K562 (cell line): ENCODE results near the gene ADRB1. TPM values are rescaled to one million over a fixed set of nuclear protein-coding genes. Genes with fewer than 3 reads are reported as not detected.

Source experiments
- ATAC-seq: fragments of 200-7000 bp; cut with Tn5 transposase; 3 replicates; pipeline ENCODE4 v1.9.1; 2020; ENCODE audit warnings: moderate library complexity
- BruUV-seq: library from RNA; stranded (reverse); fragments of 400-500 nt; replicated peaks from 2 replicates; lab custom pipeline; 2021; lab: Mats Ljungman, UMichigan
- CTCF ChIA-PET: fragments of 300-600 bp; formaldehyde crosslinking; extraction: SDS; loops from one replicate; lab custom pipeline; 2021; ENCODE audit warnings: low intra/inter-chr PET ratio; lab: Yijun Ruan, JAX
- POLR2A ChIA-PET: fragments of 300-600, 350-650 bp; sonication (Branson Sonifier 250); formaldehyde crosslinking; extraction: SDS; loops from one replicate; lab custom pipeline; 2021; ENCODE audit warnings: antibody characterized with exemption, inconsistent platforms; lab: Yijun Ruan, JAX
- DNase-seq, 4 experiments: peaks; one replicate each; pipeline versions ENCODE4 v3.0.0 to v3.0.0-alpha.2; 2011 to 2018; ENCODE audit warnings: low spot score in 3 of 4, mixed read lengths in 3 of 4; ENCODE audit errors: extremely low read depth in 1 of 4
- FAIRE-seq: peaks from 2 replicates; lab custom pipeline; 2011; peaks lifted over from hg19 to GRCh38; lab: Jason Lieb, UNC
- H2AFZ ChIP-seq: 2 replicates; pipeline ENCODE4 v1.6.0; 2011; ENCODE audit warnings: low read depth, low read length, control low read depth, inconsistent platforms
- H3K27ac ChIP-seq: fragments of 200-600 bp; 3 replicates; pipeline ENCODE4 v1.8.0; 2011; ENCODE audit warnings: low read depth, mild to moderate bottlenecking, control low read depth, inconsistent platforms, low read length, moderate library complexity, mixed read lengths; ENCODE audit errors: extremely low read depth
- H3K27me3 ChIP-seq, 2 experiments: fragments of 300-600 bp in 1 of 2; 2 replicates in 1 of 2; 3 replicates in 1 of 2; pipeline versions ENCODE4 v1.6.0 to v1.8.0; 2011; ENCODE audit warnings: inconsistent platforms in 2 of 2, low read length in 2 of 2, mild to moderate bottlenecking in 1 of 2, mixed read lengths in 1 of 2, moderate library complexity in 1 of 2; ENCODE audit not compliant: control insufficient read depth in 2 of 2, insufficient read depth in 2 of 2
- H3K36me3 ChIP-seq: fragments of 300-600 bp; 3 replicates; pipeline ENCODE4 v1.8.0; 2011; ENCODE audit warnings: mild to moderate bottlenecking, low read length, inconsistent platforms; ENCODE audit not compliant: control insufficient read depth, insufficient read depth
- H3K4me1 ChIP-seq, 2 experiments: fragments of 200-600 bp in 1 of 2; replicated peaks in 1 of 2; 2 replicates in 1 of 2; 3 replicates in 1 of 2; pipeline versions ENCODE4 v1.5.1 to v1.8.0; 2011; ENCODE audit warnings: inconsistent platforms in 2 of 2, low read length in 2 of 2, mild to moderate bottlenecking in 1 of 2, mixed read lengths in 1 of 2, moderate library complexity in 1 of 2; ENCODE audit not compliant: control insufficient read depth in 2 of 2, insufficient read depth in 2 of 2
- H3K4me2 ChIP-seq: 2 replicates; pipeline ENCODE4 v1.6.1; 2011; ENCODE audit warnings: low read length, control low read depth, inconsistent platforms, mixed read lengths; ENCODE audit not compliant: insufficient read depth
- H3K4me3 ChIP-seq: fragments of 200-600 bp; sonication (generic), shearing (Covaris generic); 2 replicates; pipeline ENCODE4 v1.5.1; 2016; ENCODE audit warnings: control low read depth, inconsistent platforms
- H3K79me2 ChIP-seq: fragments of 200-600 bp; 3 replicates; pipeline ENCODE4 v1.8.0; 2011; ENCODE audit warnings: low read length, inconsistent platforms; ENCODE audit not compliant: control insufficient read depth, insufficient read depth
- H3K9ac ChIP-seq, 2 experiments: 2 replicates each; pipeline versions ENCODE4 v1.6.0 to v1.6.1; 2011; ENCODE audit warnings: low read depth in 2 of 2, low read length in 2 of 2, control low read depth in 1 of 2, inconsistent platforms in 1 of 2, mild to moderate bottlenecking in 1 of 2, mixed read lengths in 1 of 2; ENCODE audit not compliant: insufficient read depth in 1 of 2
- H3K9me1 ChIP-seq: one replicate; pipeline ENCODE4 v1.6.0; 2011; ENCODE audit warnings: inconsistent platforms, mild to moderate bottlenecking, low read length, moderate library complexity; ENCODE audit not compliant: control insufficient read depth, insufficient read depth
- H3K9me3 ChIP-seq: replicated peaks from 2 replicates; pipeline ENCODE4 v1.5.1; 2011; ENCODE audit warnings: low read depth, low read length, inconsistent platforms; ENCODE audit not compliant: control insufficient read depth, insufficient read depth
- H4K20me1 ChIP-seq: replicated peaks from 2 replicates; pipeline ENCODE4 v1.6.1; 2011; ENCODE audit warnings: low read length, inconsistent platforms, mixed read lengths; ENCODE audit not compliant: control insufficient read depth, insufficient read depth
- ADNP ChIP-seq: fragments of 200-800 bp; sonication (Bioruptor generic); IDR thresholded peaks from 2 replicates; pipeline ENCODE4 v1.6.1; 2016; ENCODE audit warnings: missing genetic modification characterization, missing compliant biosample characterization
- BRF1 ChIP-seq: IDR thresholded peaks from 3 replicates; pipeline ENCODE4 v1.6.1; 2011; ENCODE audit warnings: borderline replicate concordance, mild to moderate bottlenecking; ENCODE audit not compliant: insufficient read length; ENCODE audit errors: extremely low read depth
- COPS2 ChIP-seq: fragments of 450-650 bp; conservative IDR thresholded peaks from 2 replicates; pipeline ENCODE4 v1.6.1; 2016; ENCODE audit warnings: mild to moderate bottlenecking, moderate library complexity
- E2F3 ChIP-seq: fragments of 250-450 bp; sonication (Bioruptor Pico); IDR thresholded peaks from 2 replicates; pipeline ENCODE4 v1.4.0; 2020; ENCODE audit warnings: mild to moderate bottlenecking
- EGR1 ChIP-seq: fragments of 450-650 bp; conservative IDR thresholded peaks from 2 replicates; pipeline ENCODE4 v1.6.1; 2017; ENCODE audit warnings: mild to moderate bottlenecking
- FOXJ3 ChIP-seq: sonication (generic); formaldehyde crosslinking; IDR thresholded peaks from 2 replicates; pipeline ENCODE4 v1.4.0; 2020; ENCODE audit warnings: mild to moderate bottlenecking, missing genetic modification reagents
- HDAC2 ChIP-seq: fragments of 450-650 bp; IDR thresholded peaks from 2 replicates; pipeline ENCODE4 v1.6.1; 2016; ENCODE audit warnings: mild to moderate bottlenecking
- HNRNPL ChIP-seq: fragments of 200-400 bp; formaldehyde crosslinking; IDR thresholded peaks from 2 replicates; pipeline ENCODE4 v1.6.1; 2017; ENCODE audit warnings: low read depth, mild to moderate bottlenecking, low read length
- NCOA6 ChIP-seq: fragments of 450-650 bp; IDR thresholded peaks from 2 replicates; pipeline ENCODE4 v1.6.1; 2017; ENCODE audit warnings: mild to moderate bottlenecking
- PTRF ChIP-seq: fragments of 450-650 bp; IDR thresholded peaks from 2 replicates; pipeline ENCODE4 v1.6.1; 2016; ENCODE audit warnings: mild to moderate bottlenecking, missing genetic modification characterization, missing compliant biosample characterization
- PTTG1 ChIP-seq: fragments of 450-650 bp; IDR thresholded peaks from 2 replicates; pipeline ENCODE4 v1.6.1; 2016; ENCODE audit warnings: low read depth, mild to moderate bottlenecking, missing genetic modification characterization, missing compliant biosample characterization
- ZFPM2 ChIP-seq: fragments of 250-450 bp; sonication (Bioruptor Pico); IDR thresholded peaks from 2 replicates; pipeline ENCODE4 v1.5.1; 2022; ENCODE audit warnings: mild to moderate bottlenecking
- ZNF232 ChIP-seq: sonication (generic); formaldehyde crosslinking; IDR thresholded peaks from 2 replicates; pipeline ENCODE4 v1.8.0; 2022; ENCODE audit warnings: mild to moderate bottlenecking, missing genetic modification reagents
- ZNF347 ChIP-seq: fragments of 450-650 bp; formaldehyde crosslinking; IDR thresholded peaks from 2 replicates; pipeline ENCODE4 v1.4.0; 2020; ENCODE audit warnings: low read depth, mild to moderate bottlenecking, moderate library complexity
- WGBS: fragments of 100-300 bp; shearing (Covaris generic); methylation state at CpG from one replicate; pipeline ENCODE4 v1.1.6; 2016; ENCODE audit warnings: low coverage, mixed read lengths; ENCODE audit not compliant: insufficient coverage; ENCODE audit errors: missing lambda C conversion rate; 5-methylcytosine and 5-hydroxymethylcytosine counted together
- in situ Hi-C: fragments of 300-500 bp; cut with MboI; formaldehyde crosslinking; loops from 4 replicates; pipeline ENCODE4 v1.15.0; 2018; ENCODE audit warnings: inconsistent platforms, mixed read lengths
- intact Hi-C: fragments of 100-400 bp; cut with micrococcal nuclease; formaldehyde crosslinking; loops from 2 replicates; pipeline ENCODE4 v1.14.2; 2022
- polyA plus RNA-seq, 8 experiments: library from polyadenylated mRNA; depleted of rRNA in 4 of 8; stranded (reverse) in 5 of 8; unstranded in 3 of 8; fragments of >200 nt; fragmentation: Nextera tagmentation in 2 of 8; fragmentation: Illumina TruSeq in 1 of 8; extraction: Ambion mirVana in 2 of 8; extraction: Trizol in 1 of 8; gene quantifications; 2 replicates each; pipeline versions ENCODE4 v1.2.1 to v1.2.3, GENCODE V29; 2011 to 2014; ENCODE audit warnings: inconsistent platforms in 1 of 8, missing spikeins in 1 of 8
- total RNA-seq, 7 experiments: library from RNA; depleted of rRNA in 6 of 7; stranded (reverse); fragments of >200 nt in 6 of 7; fragmentation: Illumina TruSeq in 2 of 7; extraction: Trizol in 2 of 7; gene quantifications; 2 replicates each; pipeline versions ENCODE4 v1.2.1 to v1.2.3, GENCODE V29; 2011 to 2021; ENCODE audit warnings: low replicate concordance in 1 of 7
- TF ChIP-seq, protein P1 (sequence below): sonication (generic); formaldehyde crosslinking; IDR thresholded peaks from 2 replicates; pipeline ENCODE4 v1.8.0; 2023; ENCODE audit warnings: mild to moderate bottlenecking, missing genetic modification reagents
- TF ChIP-seq, protein P2 (sequence below): fragments of 450-650 bp; IDR thresholded peaks from 2 replicates; pipeline ENCODE4 v1.6.1; 2017; ENCODE audit warnings: mild to moderate bottlenecking, moderate library complexity

Gene ADRB1
- total and polyA plus RNA-seq, 9 of the 15 experiments (the other 6 are each of a cell fraction or from before 2014, with no cell fraction given) = 0.07 to 0.11 (median 0.09) TPM; not detected in 6

DNA sequence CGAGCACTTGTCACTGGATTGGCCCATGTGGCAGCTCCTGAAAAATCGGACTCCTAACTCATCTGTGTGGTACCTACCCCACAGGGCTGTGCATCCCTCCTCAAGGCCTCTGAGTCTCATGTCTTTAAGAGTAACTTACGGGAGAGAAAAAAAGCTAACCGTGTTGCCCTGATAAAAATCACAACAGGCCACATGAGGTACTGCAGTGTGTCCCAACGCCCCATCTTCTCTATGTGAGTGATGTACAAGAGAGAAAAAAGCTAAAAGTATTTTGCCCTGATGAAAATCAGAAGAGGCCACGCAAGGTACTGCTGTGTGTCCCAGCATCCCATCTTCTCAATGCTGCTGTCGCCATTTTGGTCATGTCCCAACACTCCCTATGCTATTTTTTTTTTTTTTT, 41.2 kb upstream of the ADRB1 start:
- POLR2A ChIA-PET = no interaction called here
- H3K79me2 ChIP-seq = no peaks in the 10 kb centered on the region
- H3K9ac ChIP-seq = no peak overlapping the region
- no peak for TF ChIP-seq COPS2
- TF ChIP-seq HDAC2 = no peak
- TF ChIP-seq HNRNPL = no peak
- no peak for TF ChIP-seq ZNF347 (CRISPR knock-in tag)
- no peak for TF ChIP-seq PTRF (tag)
- TF ChIP-seq, protein P1, sequence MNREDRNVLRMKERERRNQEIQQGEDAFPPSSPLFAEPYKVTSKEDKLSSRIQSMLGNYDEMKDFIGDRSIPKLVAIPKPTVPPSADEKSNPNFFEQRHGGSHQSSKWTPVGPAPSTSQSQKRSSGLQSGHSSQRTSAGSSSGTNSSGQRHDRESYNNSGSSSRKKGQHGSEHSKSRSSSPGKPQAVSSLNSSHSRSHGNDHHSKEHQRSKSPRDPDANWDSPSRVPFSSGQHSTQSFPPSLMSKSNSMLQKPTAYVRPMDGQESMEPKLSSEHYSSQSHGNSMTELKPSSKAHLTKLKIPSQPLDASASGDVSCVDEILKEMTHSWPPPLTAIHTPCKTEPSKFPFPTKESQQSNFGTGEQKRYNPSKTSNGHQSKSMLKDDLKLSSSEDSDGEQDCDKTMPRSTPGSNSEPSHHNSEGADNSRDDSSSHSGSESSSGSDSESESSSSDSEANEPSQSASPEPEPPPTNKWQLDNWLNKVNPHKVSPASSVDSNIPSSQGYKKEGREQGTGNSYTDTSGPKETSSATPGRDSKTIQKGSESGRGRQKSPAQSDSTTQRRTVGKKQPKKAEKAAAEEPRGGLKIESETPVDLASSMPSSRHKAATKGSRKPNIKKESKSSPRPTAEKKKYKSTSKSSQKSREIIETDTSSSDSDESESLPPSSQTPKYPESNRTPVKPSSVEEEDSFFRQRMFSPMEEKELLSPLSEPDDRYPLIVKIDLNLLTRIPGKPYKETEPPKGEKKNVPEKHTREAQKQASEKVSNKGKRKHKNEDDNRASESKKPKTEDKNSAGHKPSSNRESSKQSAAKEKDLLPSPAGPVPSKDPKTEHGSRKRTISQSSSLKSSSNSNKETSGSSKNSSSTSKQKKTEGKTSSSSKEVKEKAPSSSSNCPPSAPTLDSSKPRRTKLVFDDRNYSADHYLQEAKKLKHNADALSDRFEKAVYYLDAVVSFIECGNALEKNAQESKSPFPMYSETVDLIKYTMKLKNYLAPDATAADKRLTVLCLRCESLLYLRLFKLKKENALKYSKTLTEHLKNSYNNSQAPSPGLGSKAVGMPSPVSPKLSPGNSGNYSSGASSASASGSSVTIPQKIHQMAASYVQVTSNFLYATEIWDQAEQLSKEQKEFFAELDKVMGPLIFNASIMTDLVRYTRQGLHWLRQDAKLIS (CRISPR knock-in tag) = no peak
- TF ChIP-seq EGR1 = no peak
- no peak for TF ChIP-seq NCOA6
- no peak for TF ChIP-seq BRF1
- TF ChIP-seq ZNF232 (CRISPR knock-in tag) = no peak
- TF ChIP-seq FOXJ3 (CRISPR knock-in tag) = no peak
- no peak for TF ChIP-seq ZFPM2 (CRISPR knock-in tag)
- TF ChIP-seq, protein P2, sequence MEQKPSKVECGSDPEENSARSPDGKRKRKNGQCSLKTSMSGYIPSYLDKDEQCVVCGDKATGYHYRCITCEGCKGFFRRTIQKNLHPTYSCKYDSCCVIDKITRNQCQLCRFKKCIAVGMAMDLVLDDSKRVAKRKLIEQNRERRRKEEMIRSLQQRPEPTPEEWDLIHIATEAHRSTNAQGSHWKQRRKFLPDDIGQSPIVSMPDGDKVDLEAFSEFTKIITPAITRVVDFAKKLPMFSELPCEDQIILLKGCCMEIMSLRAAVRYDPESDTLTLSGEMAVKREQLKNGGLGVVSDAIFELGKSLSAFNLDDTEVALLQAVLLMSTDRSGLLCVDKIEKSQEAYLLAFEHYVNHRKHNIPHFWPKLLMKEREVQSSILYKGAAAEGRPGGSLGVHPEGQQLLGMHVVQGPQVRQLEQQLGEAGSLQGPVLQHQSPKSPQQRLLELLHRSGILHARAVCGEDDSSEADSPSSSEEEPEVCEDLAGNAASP = no peak
- TF ChIP-seq ADNP (tag) = no peak
- TF ChIP-seq PTTG1 (tag) = no peak
- no peak for TF ChIP-seq E2F3
- TF ChIP-seq, all 486 proteins: peak for 0
- Histone ChIP-seq H3K4me1 (no peaks in the 10 kb centered on the region), H3K9me1 (no peaks in the 10 kb centered on the region), H3K36me3 (no peaks in the 10 kb centered on the region), H3K4me2 (no peak overlapping the region), H3K27me3 (peaks cover 0 to 7% of the 10 kb centered on the region in 2 experiments; a peak in 2 of 5 replicates), H2AFZ (no peak overlapping the region), H3K9me3 (no peaks in the 10 kb centered on the region), H3K27ac (no peak overlapping the region), H4K20me1 (no peaks in the 10 kb centered on the region), H3K4me3 (no peak overlapping the region)
- intact Hi-C loops (no loop called here), in situ Hi-C loops (no loop called here)
- no peak for DNase-seq
- BruUV-seq = no TSS peak
- CTCF ChIA-PET = no interaction called here
- FAIRE-seq = no peak
- ATAC-seq = peak; percentile 58; the same call in 1 of the 3 replicates
- WGBS = 0% methylated on average over 4 of the region's 7 CpGs
